CD1c-positive myeloid dendritic cell (primary cell): Measurements from ENCODE around the gene TUBE1.
A peak's percentile ranks its signal among the peaks of the same experiment; 100 is the strongest.
"Not testable (repeated sequence)": the region's sequence is repeated elsewhere in the genome, so short reads cannot be mapped to it uniquely, and the experiment has no call there.

Experiments
- DNase-seq: peaks from one replicate; pipeline ENCODE4 v3.0.0-alpha.2; 2016; ENCODE audit errors: extremely low spot score

TUBE1 gene

GRCh38 chr6:112087136-112087911 lies at the start of gene TUBE1, which contains the start of gene FAM229B:
Gene TUBE1 (minus strand): TSS chr6:112087482. CDS start chr6:112087434, 48 bp downstream.
Gene FAM229B (plus strand): TSS chr6:112087591. CDS start chr6:112099284, 11,693 bp downstream.
- peak; percentile 95 for DNase-seq

- no peak for DNase-seq
Measured at GRCh38 chr6:112130878-112131277, 43.6 kb upstream of the TUBE1 start.

GRCh38 chr6:112128208-112128607 lies 40.9 kb upstream of the TUBE1 start:
- no peak for DNase-seq

- DNase-seq: no peak
Measured at GRCh38 chr6:112123982-112124381, 36.7 kb upstream of the TUBE1 start.

GRCh38 chr6:112122756-112123155 lies 35.5 kb upstream of the TUBE1 start:
- peak; percentile 82 for DNase-seq

DNA sequence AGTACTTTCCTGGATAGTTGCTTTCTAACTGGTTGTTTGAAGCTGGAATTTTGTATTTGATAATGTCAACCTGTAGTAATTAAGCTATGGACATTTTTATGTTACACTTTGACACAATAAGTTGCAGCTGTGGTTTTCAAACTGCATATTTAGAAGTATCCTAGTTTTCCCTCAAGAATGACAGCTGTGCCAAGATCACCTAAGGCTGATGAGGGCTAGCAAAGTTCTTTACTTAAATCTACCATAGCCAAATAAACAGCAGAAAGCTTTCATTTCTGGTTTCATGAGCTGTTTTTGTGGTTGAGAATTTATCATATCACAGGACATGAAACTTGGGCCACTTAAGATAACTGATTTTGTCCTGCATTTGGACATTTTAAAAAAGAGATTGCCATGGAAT lies 30.8 kb upstream of the TUBE1 start:
- DNase-seq: no peak

GRCh38 chr6:112117554-112117953 lies 30.3 kb upstream of the TUBE1 start:
- DNase-seq: peak; percentile 56

- DNase-seq: no peak
Measured at GRCh38 chr6:112116221-112116620, 28.9 kb upstream of the TUBE1 start.

- no peak for DNase-seq
Measured at GRCh38 chr6:112114577-112115223, 27.4 kb upstream of the TUBE1 start.

GRCh38 chr6:112113918-112114317 lies 26.6 kb upstream of the TUBE1 start:
- DNase-seq: no peak

DNA sequence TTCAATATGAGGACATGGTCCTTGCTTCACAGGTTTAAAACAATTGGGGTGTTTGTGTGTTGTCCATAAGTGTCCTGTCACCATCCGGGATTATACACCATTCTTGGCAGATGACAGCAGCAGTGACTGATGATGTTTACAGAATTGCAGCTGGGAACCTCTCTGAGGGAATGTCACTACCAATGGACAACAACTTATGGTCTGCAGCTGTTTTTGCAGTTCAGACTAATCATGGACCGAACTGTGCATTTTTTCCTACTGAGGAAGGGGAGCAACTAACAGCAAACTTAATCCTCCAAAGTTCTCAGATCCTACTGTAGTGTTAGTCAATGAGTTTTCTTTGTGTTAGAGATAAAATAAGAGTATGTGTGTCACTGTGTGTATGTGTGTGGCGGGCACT lies 26.1 kb upstream of the TUBE1 start:
- DNase-seq: no peak

DNA sequence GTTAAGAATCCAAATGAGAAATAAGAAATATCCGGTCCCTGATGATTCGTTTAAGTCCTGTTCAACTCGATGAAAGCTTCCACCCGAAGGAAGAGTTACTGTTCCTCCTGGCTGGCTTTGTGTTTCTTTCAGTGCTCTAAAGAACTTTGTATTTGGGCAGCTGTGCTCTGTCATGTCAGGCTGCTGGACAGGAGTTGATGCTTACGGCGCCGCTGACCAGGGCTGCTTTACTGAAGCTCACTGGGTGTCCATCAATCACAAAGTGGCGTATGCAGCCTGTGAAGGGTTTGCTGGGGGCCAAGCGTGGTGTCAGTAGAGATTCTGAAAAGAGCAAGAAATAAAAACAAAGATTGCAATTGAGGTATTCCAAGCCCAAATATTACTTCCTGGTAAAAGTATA lies 22.0 kb upstream of the TUBE1 start:
- no peak for DNase-seq

- DNase-seq: no peak
Measured at GRCh38 chr6:112106562-112106961, 19.3 kb upstream of the TUBE1 start.

GRCh38 chr6:112106026-112106425 lies 18.7 kb upstream of the TUBE1 start:
- not testable (repeated sequence) for DNase-seq

DNA sequence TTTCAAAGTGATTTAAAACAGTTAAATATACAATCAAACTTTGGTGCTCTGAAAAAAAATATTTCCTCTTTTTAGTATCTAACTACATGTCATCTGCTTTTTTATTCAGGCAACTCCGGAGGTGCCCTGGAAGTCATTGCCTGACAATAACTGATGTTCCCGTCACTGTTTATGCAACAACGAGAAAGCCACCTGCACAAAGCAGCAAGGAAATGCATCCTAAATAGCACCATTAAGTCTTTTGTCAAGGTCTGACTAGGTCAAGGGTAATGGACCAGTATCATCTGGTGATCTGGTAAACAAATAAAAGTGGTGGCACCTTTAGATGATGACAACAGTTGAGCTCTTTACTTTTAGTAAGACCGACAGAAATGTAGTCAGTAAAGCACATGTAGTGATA lies 13.3 kb upstream of the TUBE1 start:
- no peak for DNase-seq

- no peak for DNase-seq
Measured at GRCh38 chr6:112096901-112097300, 9.6 kb upstream of the TUBE1 start.

- no peak for DNase-seq
Measured at GRCh38 chr6:112087916-112088315, 634 bp upstream of the TUBE1 start.

GRCh38 chr6:112086744-112087135 lies 542 bp downstream of the TUBE1 start:
- DNase-seq: peak; percentile 42

DNA sequence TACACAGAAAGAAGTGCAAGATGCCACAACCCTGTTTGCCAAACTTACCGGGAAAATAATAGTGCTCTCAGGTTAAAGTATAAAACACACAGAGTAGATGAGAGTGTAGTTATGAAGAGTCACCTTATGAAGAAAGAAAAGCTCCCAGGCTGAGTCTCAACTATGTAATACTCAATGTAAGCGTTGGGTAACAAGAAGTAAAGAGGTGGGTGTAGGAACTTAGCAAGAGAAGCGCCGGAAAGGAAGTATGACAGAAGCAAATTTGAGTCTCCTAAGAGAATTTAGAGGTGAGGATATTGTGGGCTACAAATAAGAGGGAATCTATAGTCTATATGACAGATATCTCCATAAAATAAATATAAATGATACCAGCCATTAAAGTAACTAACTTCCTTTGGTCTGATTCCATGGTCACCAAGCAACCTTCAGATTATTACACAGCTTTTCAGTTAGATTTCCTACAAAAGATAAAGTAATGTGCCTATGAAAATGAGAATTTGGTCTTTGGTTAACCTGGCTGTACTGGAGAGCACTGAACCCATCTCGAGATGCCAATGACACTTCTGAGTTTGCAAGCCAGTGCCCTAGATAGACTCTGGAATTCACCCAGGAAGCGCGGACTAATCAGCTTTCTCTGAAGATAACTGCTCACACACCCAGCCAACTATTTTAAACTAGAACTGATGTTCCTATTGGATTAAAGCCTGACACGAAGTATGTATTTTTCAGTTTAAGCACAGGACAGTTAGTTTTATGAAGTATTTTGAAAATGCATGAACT lies 1.8 kb downstream of the TUBE1 start:
- peak; percentile 49 for DNase-seq

GRCh38 chr6:112081569-112081968 lies 5.7 kb downstream of the TUBE1 start:
- DNase-seq: no peak

GRCh38 chr6:112066606-112067005 lies 20.7 kb downstream of the TUBE1 start:
- DNase-seq: no peak

DNA sequence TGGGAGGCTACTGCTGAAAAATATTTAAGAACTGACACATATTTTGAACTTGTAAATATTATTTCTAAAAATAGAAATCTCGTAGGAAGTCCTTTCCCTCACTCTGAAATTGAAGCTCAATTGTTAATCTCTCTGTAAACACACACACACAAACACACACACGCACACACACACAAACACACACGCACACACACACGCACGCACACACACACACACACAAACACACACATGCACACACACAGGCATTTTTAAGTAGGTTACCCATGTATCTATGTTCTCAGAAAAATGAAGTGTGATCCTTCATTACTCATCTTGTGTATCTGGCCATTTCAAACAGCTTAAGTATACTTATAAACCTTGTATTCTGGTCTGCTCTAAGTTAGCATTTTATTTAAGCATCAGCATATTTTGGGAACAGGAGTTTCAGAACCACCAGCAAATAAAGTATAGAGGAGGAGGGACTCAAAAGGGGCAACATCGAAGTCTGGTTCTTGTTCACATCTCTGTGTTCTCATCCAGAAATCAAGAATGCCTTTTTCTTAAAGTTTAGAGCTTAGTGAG lies 21.8 kb downstream of the TUBE1 start:
- DNase-seq: no peak
